Hematopoietic multipotent progenitor cell (in vitro differentiated cells): ENCODE measurements around the gene TRIM56. TPM values are rescaled to one million over a fixed set of nuclear protein-coding genes. Genes with fewer than 3 reads are reported as not detected.
A peak's percentile ranks its signal among the peaks of the same experiment; 100 is the strongest.
"Not testable (repeated sequence)": the region's sequence is repeated elsewhere in the genome, so short reads cannot be mapped to it uniquely, and the experiment has no call there.

ENCODE experiments used
- DNase-seq, 3 donors: peaks; one replicate each; pipeline ENCODE4 v3.0.0-alpha.2; 2011 to 2015; ENCODE audit warnings: low read depth in 2 of 3, low spot score in 2 of 3
- total RNA-seq: library from RNA; depleted of rRNA; stranded (reverse); fragments of >200 nt; gene quantifications from one replicate; pipeline ENCODE4 v1.2.3, GENCODE V29; 2012

Gene TRIM56
- total RNA-seq, 1 donor, result 22.4 TPM

- DNase-seq, result no peak
These were observed 43.0 kb downstream of the TRIM56 start for GRCh38 chr7:101128040-101128834.

- no peak for DNase-seq
These were observed 44.4 kb downstream of the TRIM56 start for GRCh38 chr7:101129603-101130117.

GRCh38 chr7:101132626-101133600 lies 47.6 kb downstream of the TRIM56 start:
- DNase-seq, result not testable (repeated sequence)

GRCh38 chr7:101133621-101134398 lies 48.5 kb downstream of the TRIM56 start:
- no peak for DNase-seq

GRCh38 chr7:101134399-101134980 lies 49.2 kb downstream of the TRIM56 start:
- no peak for DNase-seq

GRCh38 chr7:101137651-101138212 lies 52.5 kb downstream of the TRIM56 start:
- DNase-seq, result no peak

- peak in 2 of 3 donors; percentile 96 to 98 for DNase-seq
These were observed 53.1 kb downstream of the TRIM56 start for GRCh38 chr7:101138213-101138870.

- DNase-seq, result no peak
These were observed 55.0 kb downstream of the TRIM56 start for GRCh38 chr7:101140339-101140699.

- DNase-seq, result no peak
These were observed 55.6 kb downstream of the TRIM56 start for GRCh38 chr7:101140746-101141382.

Other genes with a start within 250 kb of the TRIM56 start
- gene SLC12A9, start 232.8 kb upstream of the TRIM56 start, total RNA-seq, result 27.2 TPM
- 44.7 TPM for gene TRIP6, start 218.1 kb upstream of the TRIM56 start, total RNA-seq
- 67.6 TPM for gene SRRT, start 210.4 kb upstream of the TRIM56 start, total RNA-seq
- gene UFSP1, start 195.8 kb upstream of the TRIM56 start, total RNA-seq, result 4.6 TPM
- gene ACHE, start 189.6 kb upstream of the TRIM56 start, total RNA-seq, result 0.27 TPM
- under 0.01 TPM for gene MUC3A, start 135.9 kb upstream of the TRIM56 start, total RNA-seq
- gene MUC12, start 115.9 kb upstream of the TRIM56 start, total RNA-seq, result 0.27 TPM
- gene MUC17, start 65.4 kb upstream of the TRIM56 start, total RNA-seq, result under 0.01 TPM
- 14.8 TPM for gene SERPINE1, start 41.6 kb downstream of the TRIM56 start, total RNA-seq
- 27.2 TPM for gene AP1S1, start 69.0 kb downstream of the TRIM56 start, total RNA-seq
- gene VGF, start 80.1 kb downstream of the TRIM56 start, total RNA-seq, result under 0.01 TPM
- not detected for gene NAT16, start 94.8 kb downstream of the TRIM56 start, total RNA-seq
- not detected for gene MOGAT3, start 115.6 kb downstream of the TRIM56 start, total RNA-seq
- gene PLOD3, start 132.1 kb downstream of the TRIM56 start, total RNA-seq, result 31.2 TPM
- gene ZNHIT1, start 132.7 kb downstream of the TRIM56 start, total RNA-seq, result 35.5 TPM
- gene CLDN15, start 152.3 kb downstream of the TRIM56 start, total RNA-seq, result 55.2 TPM
- 186 TPM for gene FIS1, start 159.6 kb downstream of the TRIM56 start, total RNA-seq
- 10.2 TPM for gene IFT22, start 236.3 kb downstream of the TRIM56 start, total RNA-seq